ENCODE results near the gene FGFBP1.

FGFBP1 gene

GRCh38 chr4:15942283-15942682 lies 3.7 kb upstream of the FGFBP1 start:
- H3K9me3 ChIP-seq = no peaks in the 10 kb centered on the region
- TF ChIP-seq CTCF (IDR thresholded peaks at IDR 0.05; ENCODE audit: low read depth, low read length) = no peak
- DNase-seq = no peak

GRCh38 chr4:15938182-15938581 lies 358 bp downstream of the FGFBP1 start:
- H3K4me3 ChIP-seq (ENCODE audit: low read depth, low read length) = no peak overlapping the region
- no peaks in the 10 kb centered on the region for H3K9me3 ChIP-seq
- no peaks in the 10 kb centered on the region for H3K4me1 ChIP-seq
- DNase-seq = no peak
- H3K36me3 ChIP-seq = no peaks in the 10 kb centered on the region
- TF ChIP-seq CTCF (IDR thresholded peaks at IDR 0.05; ENCODE audit: low read depth, low read length) = no peak
- peaks cover 12% of the 10 kb centered on the region for H3K27me3 ChIP-seq

More at GRCh38 chr4:15942283-15942682, 3.7 kb upstream of the FGFBP1 start:
- Histone ChIP-seq H3K36me3 (no peaks in the 10 kb centered on the region), H3K4me1 (no peaks in the 10 kb centered on the region), H3K4me3 (ENCODE audit: low read depth, low read length) (no peak overlapping the region), H3K27me3 (peaks cover 12% of the 10 kb centered on the region)

GRCh38 chr4:15936495-15936894 lies 2.0 kb downstream of the FGFBP1 start:
- H3K9me3 ChIP-seq = no peaks in the 10 kb centered on the region
- no peaks in the 10 kb centered on the region for H3K36me3 ChIP-seq
- peaks cover 15% of the 10 kb centered on the region for H3K27me3 ChIP-seq
- TF ChIP-seq CTCF (IDR thresholded peaks at IDR 0.05; ENCODE audit: low read depth, low read length) = no peak
- no peak overlapping the region for H3K4me3 ChIP-seq (ENCODE audit: low read depth, low read length)
- H3K4me1 ChIP-seq = no peaks in the 10 kb centered on the region
- DNase-seq = no peak

- Histone ChIP-seq H3K36me3 (no peaks in the 10 kb centered on the region), H3K9me3 (no peaks in the 10 kb centered on the region), H3K4me3 (ENCODE audit: low read depth, low read length) (no peak overlapping the region), H3K27me3 (peaks cover 18% of the 10 kb centered on the region), H3K4me1 (no peaks in the 10 kb centered on the region)
- DNase-seq = no peak
- no peak for TF ChIP-seq CTCF (IDR thresholded peaks at IDR 0.05; ENCODE audit: low read depth, low read length)
Measured at GRCh38 chr4:15935504-15936402, 2.8 kb downstream of the FGFBP1 start.

GRCh38 chr4:15934259-15934658 lies 4.3 kb downstream of the FGFBP1 start:
- Histone ChIP-seq H3K4me1 (no peaks in the 10 kb centered on the region), H3K4me3 (ENCODE audit: low read depth, low read length) (no peak overlapping the region), H3K36me3 (no peaks in the 10 kb centered on the region), H3K27me3 (peaks cover 17% of the 10 kb centered on the region; the same call in 1 of the 2 replicates), H3K9me3 (no peaks in the 10 kb centered on the region)
- TF ChIP-seq CTCF (IDR thresholded peaks at IDR 0.05; ENCODE audit: low read depth, low read length) = no peak
- DNase-seq = no peak
